Measurements from ENCODE around the gene IFI27.

Gene IFI27

DNA sequence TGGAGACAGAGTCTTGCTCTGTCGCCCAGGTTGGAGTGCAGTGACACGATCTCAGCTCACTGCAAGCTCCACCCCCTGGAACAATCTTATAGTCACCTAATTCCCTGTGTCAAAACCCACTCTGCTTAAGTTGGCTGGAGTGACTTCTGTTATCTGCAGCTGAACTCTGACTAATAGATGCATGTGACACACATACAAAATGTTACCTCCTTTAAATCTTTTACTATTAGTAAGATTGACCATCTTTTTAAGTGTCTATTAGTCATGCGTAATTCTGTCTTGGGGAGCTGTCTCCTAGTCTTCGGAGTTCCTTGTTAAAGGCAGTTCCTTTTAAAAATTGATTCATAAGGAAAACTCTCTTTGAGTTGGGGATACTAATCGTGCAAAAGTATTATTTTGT is 22.0 kb upstream of the IFI27 start:
- Histone ChIP-seq H3K4me3 (ENCODE audit: control insufficient read depth in 1 of 7, extremely low read depth in 1 of 7, insufficient read depth in 4 of 7, low read depth in 2 of 7, low read length in 6 of 7) (no peak overlapping the region), H3K9me3 (ENCODE audit: control extremely low read depth in 1 of 5, control insufficient read depth in 4 of 5, insufficient read depth in 2 of 5, low read depth in 1 of 5, low read length in 4 of 5) (peaks cover 0 to 2% (median 0%) of the 10 kb centered on the region in 5 experiments), H3K27ac (ENCODE audit: insufficient read depth in 1 of 2, low read depth in 1 of 2, low read length in 2 of 2, poor library complexity in 1 of 2, severe bottlenecking in 2 of 2) (no peak overlapping the region), H3K36me3 (ENCODE audit: control insufficient read depth in 4 of 4, insufficient read depth in 4 of 4, low read length in 3 of 4) (no peaks in the 10 kb centered on the region), H3K4me1 (ENCODE audit: control extremely low read depth in 1 of 4, control insufficient read depth in 4 of 4, insufficient read depth in 4 of 4, low read length in 3 of 4) (no peaks in the 10 kb centered on the region), H3K27me3 (replicated peaks in 2 of 5; ENCODE audit: control insufficient read depth in 4 of 5, insufficient read depth in 5 of 5, low read length in 4 of 5) (no peaks in the 10 kb centered on the region)
- no peak for DNase-seq
- CTCF ChIA-PET: interaction anchor here (1.2 kb wide), 1 partner anchor 48 kb away, joined by 3 read pairs; no protein-coding TSS in a partner anchor
- WGBS (ENCODE audit: insufficient coverage): 90% methylated on average over 4 of the region's 5 CpGs
- POLR2A ChIA-PET: no interaction called here

- 87% methylated on average over 3 of the region's 4 CpGs for whole genome bisulfite sequencing (ENCODE audit: insufficient coverage)
- no peak for DNase-seq
- H3K36me3 ChIP-seq (ENCODE audit: control insufficient read depth in 4 of 4, insufficient read depth in 4 of 4, low read length in 3 of 4): no peaks in the 10 kb centered on the region
- CTCF ChIA-PET: no interaction called here
- H3K27ac ChIP-seq (ENCODE audit: insufficient read depth in 1 of 2, low read depth in 1 of 2, low read length in 2 of 2, poor library complexity in 1 of 2, severe bottlenecking in 2 of 2): no peak overlapping the region
- POLR2A ChIA-PET: no interaction called here
- H3K9me3 ChIP-seq (ENCODE audit: control extremely low read depth in 1 of 5, control insufficient read depth in 4 of 5, insufficient read depth in 2 of 5, low read depth in 1 of 5, low read length in 4 of 5): peaks cover 0 to 2% (median 0%) of the 10 kb centered on the region in 5 experiments
- H3K4me1 ChIP-seq (ENCODE audit: control extremely low read depth in 1 of 4, control insufficient read depth in 4 of 4, insufficient read depth in 4 of 4, low read length in 3 of 4): no peaks in the 10 kb centered on the region
- no peaks in the 10 kb centered on the region for H3K27me3 ChIP-seq (replicated peaks in 2 of 5; ENCODE audit: control insufficient read depth in 4 of 5, insufficient read depth in 5 of 5, low read length in 4 of 5)
- no peak overlapping the region for H3K4me3 ChIP-seq (ENCODE audit: control insufficient read depth in 1 of 7, extremely low read depth in 1 of 7, insufficient read depth in 4 of 7, low read depth in 2 of 7, low read length in 6 of 7)
These were observed 21.1 kb upstream of the IFI27 start for GRCh38 chr14:94089479-94089878.

- Histone ChIP-seq H3K4me1 (ENCODE audit: control extremely low read depth in 1 of 4, control insufficient read depth in 4 of 4, insufficient read depth in 4 of 4, low read length in 3 of 4) (no peaks in the 10 kb centered on the region), H3K27me3 (replicated peaks in 2 of 5; ENCODE audit: control insufficient read depth in 4 of 5, insufficient read depth in 5 of 5, low read length in 4 of 5) (no peaks in the 10 kb centered on the region), H3K9me3 (ENCODE audit: control extremely low read depth in 1 of 5, control insufficient read depth in 4 of 5, insufficient read depth in 2 of 5, low read depth in 1 of 5, low read length in 4 of 5) (no peaks in the 10 kb centered on the region), H3K36me3 (ENCODE audit: control insufficient read depth in 4 of 4, insufficient read depth in 4 of 4, low read length in 3 of 4) (peaks cover 0 to 4% (median under 1%) of the 10 kb centered on the region in 4 experiments), H3K4me3 (ENCODE audit: control insufficient read depth in 1 of 7, extremely low read depth in 1 of 7, insufficient read depth in 4 of 7, low read depth in 2 of 7, low read length in 6 of 7) (no peak overlapping the region), H3K27ac (ENCODE audit: insufficient read depth in 1 of 2, low read depth in 1 of 2, low read length in 2 of 2, poor library complexity in 1 of 2, severe bottlenecking in 2 of 2) (no peak overlapping the region)
- CTCF ChIA-PET: no interaction called here
- POLR2A ChIA-PET: no interaction called here
- WGBS (ENCODE audit: insufficient coverage): 100% methylated on average over 2 of the region's 2 CpGs
- no peak for DNase-seq
These were observed 17.1 kb upstream of the IFI27 start for GRCh38 chr14:94093418-94093817.

DNA sequence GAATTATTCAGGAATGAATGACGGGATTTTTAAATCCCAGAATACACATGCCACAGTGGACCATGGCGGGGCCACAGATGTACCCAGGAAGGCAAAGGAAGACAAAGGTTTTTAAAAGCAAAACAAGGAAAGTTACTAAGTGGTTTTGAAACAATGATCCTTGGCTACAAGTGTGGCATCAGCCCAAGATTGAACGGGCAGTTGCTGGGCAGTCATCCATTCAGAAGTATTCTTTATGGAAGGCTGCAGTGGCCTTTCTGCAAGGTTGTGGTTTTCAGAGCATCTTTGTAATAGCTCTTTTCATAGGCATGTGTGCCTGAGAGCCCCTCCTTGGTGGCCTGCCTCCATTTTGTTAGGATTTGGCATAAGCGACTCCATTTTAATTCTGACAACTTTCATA is 13.4 kb upstream of the IFI27 start:
- DNase-seq: no peak
- CTCF ChIA-PET: no interaction called here
- peaks cover 0 to 8% (median under 1%) of the 10 kb centered on the region in 4 experiments for H3K36me3 ChIP-seq (ENCODE audit: control insufficient read depth in 4 of 4, insufficient read depth in 4 of 4, low read length in 3 of 4)
- H3K27ac ChIP-seq (ENCODE audit: insufficient read depth in 1 of 2, low read depth in 1 of 2, low read length in 2 of 2, poor library complexity in 1 of 2, severe bottlenecking in 2 of 2): no peak overlapping the region
- H3K4me3 ChIP-seq (ENCODE audit: control insufficient read depth in 1 of 7, extremely low read depth in 1 of 7, insufficient read depth in 4 of 7, low read depth in 2 of 7, low read length in 6 of 7): no peak overlapping the region
- no peaks in the 10 kb centered on the region for H3K4me1 ChIP-seq (ENCODE audit: control extremely low read depth in 1 of 4, control insufficient read depth in 4 of 4, insufficient read depth in 4 of 4, low read length in 3 of 4)
- H3K9me3 ChIP-seq (ENCODE audit: control extremely low read depth in 1 of 5, control insufficient read depth in 4 of 5, insufficient read depth in 2 of 5, low read depth in 1 of 5, low read length in 4 of 5): no peaks in the 10 kb centered on the region
- WGBS (ENCODE audit: insufficient coverage): 100% methylated on average over 3 of the region's 4 CpGs
- H3K27me3 ChIP-seq (replicated peaks in 2 of 5; ENCODE audit: control insufficient read depth in 4 of 5, insufficient read depth in 5 of 5, low read length in 4 of 5): no peaks in the 10 kb centered on the region
- POLR2A ChIA-PET: no interaction called here

DNA sequence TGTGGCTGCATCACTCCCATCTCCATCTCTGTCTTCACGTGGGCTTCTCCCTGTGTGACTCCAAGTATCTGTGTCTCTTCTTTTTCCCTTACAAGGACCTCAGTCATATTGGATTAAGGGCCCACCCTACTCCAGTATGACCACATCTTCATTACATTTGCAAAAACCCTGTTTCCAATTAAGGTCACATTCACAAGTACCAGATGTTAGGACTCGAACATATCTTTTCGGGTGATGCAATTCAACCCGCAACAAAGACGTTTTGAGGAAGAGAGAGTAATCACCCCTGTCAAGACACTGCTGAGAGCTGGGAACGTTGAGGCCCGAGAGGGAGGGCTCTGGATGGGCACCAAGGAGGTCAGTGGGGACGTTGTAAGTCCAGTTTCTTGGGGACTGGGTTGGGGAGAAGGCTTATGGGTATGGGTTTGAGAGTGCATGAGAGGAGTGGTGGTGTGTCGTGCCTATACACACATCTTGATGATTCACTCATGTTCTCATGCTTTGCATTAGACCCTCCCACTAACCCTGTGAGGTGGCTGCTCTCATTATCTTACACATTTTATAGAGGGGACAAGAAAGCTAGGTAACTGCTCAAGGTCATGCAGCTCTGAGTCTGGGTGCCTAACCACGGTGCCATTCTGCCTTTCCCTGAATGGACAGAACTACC is 12.1 kb upstream of the IFI27 start:
- Histone ChIP-seq H3K9me3 (ENCODE audit: control extremely low read depth in 1 of 5, control insufficient read depth in 4 of 5, insufficient read depth in 2 of 5, low read depth in 1 of 5, low read length in 4 of 5) (no peaks in the 10 kb centered on the region), H3K27me3 (replicated peaks in 2 of 5; ENCODE audit: control insufficient read depth in 4 of 5, insufficient read depth in 5 of 5, low read length in 4 of 5) (no peaks in the 10 kb centered on the region), H3K27ac (ENCODE audit: insufficient read depth in 1 of 2, low read depth in 1 of 2, low read length in 2 of 2, poor library complexity in 1 of 2, severe bottlenecking in 2 of 2) (no peak overlapping the region), H3K4me1 (ENCODE audit: control extremely low read depth in 1 of 4, control insufficient read depth in 4 of 4, insufficient read depth in 4 of 4, low read length in 3 of 4) (no peaks in the 10 kb centered on the region), H3K36me3 (ENCODE audit: control insufficient read depth in 4 of 4, insufficient read depth in 4 of 4, low read length in 3 of 4) (peaks cover 0 to 8% (median under 1%) of the 10 kb centered on the region in 4 experiments), H3K4me3 (ENCODE audit: control insufficient read depth in 1 of 7, extremely low read depth in 1 of 7, insufficient read depth in 4 of 7, low read depth in 2 of 7, low read length in 6 of 7) (no peak overlapping the region)
- WGBS (ENCODE audit: insufficient coverage): 76% methylated on average over 8 of the region's 10 CpGs
- DNase-seq: no peak
- CTCF ChIA-PET: no interaction called here
- POLR2A ChIA-PET: no interaction called here

GRCh38 chr14:94099006-94099405 is 11.5 kb upstream of the IFI27 start:
- Histone ChIP-seq H3K36me3 (ENCODE audit: control insufficient read depth in 4 of 4, insufficient read depth in 4 of 4, low read length in 3 of 4) (peaks cover 0 to 8% (median under 1%) of the 10 kb centered on the region in 4 experiments), H3K27ac (ENCODE audit: insufficient read depth in 1 of 2, low read depth in 1 of 2, low read length in 2 of 2, poor library complexity in 1 of 2, severe bottlenecking in 2 of 2) (no peak overlapping the region), H3K4me3 (ENCODE audit: control insufficient read depth in 1 of 7, extremely low read depth in 1 of 7, insufficient read depth in 4 of 7, low read depth in 2 of 7, low read length in 6 of 7) (no peak overlapping the region), H3K9me3 (ENCODE audit: control extremely low read depth in 1 of 5, control insufficient read depth in 4 of 5, insufficient read depth in 2 of 5, low read depth in 1 of 5, low read length in 4 of 5) (no peaks in the 10 kb centered on the region), H3K4me1 (ENCODE audit: control extremely low read depth in 1 of 4, control insufficient read depth in 4 of 4, insufficient read depth in 4 of 4, low read length in 3 of 4) (no peaks in the 10 kb centered on the region), H3K27me3 (replicated peaks in 2 of 5; ENCODE audit: control insufficient read depth in 4 of 5, insufficient read depth in 5 of 5, low read length in 4 of 5) (no peaks in the 10 kb centered on the region)
- WGBS (ENCODE audit: insufficient coverage): 79% methylated on average over 5 of the region's 6 CpGs
- no peak for DNase-seq
- POLR2A ChIA-PET: no interaction called here
- CTCF ChIA-PET: interaction anchor here (1.7 kb wide), 1 partner anchor 32 kb away, joined by 7 read pairs; no protein-coding TSS in a partner anchor

DNA sequence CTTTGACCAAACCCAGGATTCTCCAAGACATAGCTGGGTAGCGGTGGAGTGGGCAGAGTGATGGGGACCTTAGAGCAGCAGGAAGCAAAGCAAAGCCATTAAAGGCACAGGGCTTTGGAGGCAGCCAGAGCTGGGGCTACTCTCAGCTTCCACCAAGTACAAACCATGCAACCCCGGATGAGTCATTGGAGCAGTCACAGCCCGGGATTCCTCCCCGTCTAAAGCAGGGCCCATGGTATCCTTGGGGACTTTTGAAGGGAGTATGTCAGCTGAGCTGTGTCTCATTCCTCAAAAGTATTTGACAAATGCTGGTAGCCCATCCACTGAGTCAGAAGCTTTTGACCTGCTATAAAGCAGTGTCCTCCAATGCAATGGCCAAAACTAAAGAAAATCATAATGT is 9.7 kb upstream of the IFI27 start:
- Histone ChIP-seq H3K36me3 (ENCODE audit: control insufficient read depth in 4 of 4, insufficient read depth in 4 of 4, low read length in 3 of 4) (peaks cover 0 to 8% (median under 1%) of the 10 kb centered on the region in 4 experiments), H3K27ac (ENCODE audit: insufficient read depth in 1 of 2, low read depth in 1 of 2, low read length in 2 of 2, poor library complexity in 1 of 2, severe bottlenecking in 2 of 2) (no peak overlapping the region), H3K27me3 (replicated peaks in 2 of 5; ENCODE audit: control insufficient read depth in 4 of 5, insufficient read depth in 5 of 5, low read length in 4 of 5) (no peaks in the 10 kb centered on the region), H3K9me3 (ENCODE audit: control extremely low read depth in 1 of 5, control insufficient read depth in 4 of 5, insufficient read depth in 2 of 5, low read depth in 1 of 5, low read length in 4 of 5) (no peaks in the 10 kb centered on the region), H3K4me3 (ENCODE audit: control insufficient read depth in 1 of 7, extremely low read depth in 1 of 7, insufficient read depth in 4 of 7, low read depth in 2 of 7, low read length in 6 of 7) (no peak overlapping the region), H3K4me1 (ENCODE audit: control extremely low read depth in 1 of 4, control insufficient read depth in 4 of 4, insufficient read depth in 4 of 4, low read length in 3 of 4) (no peaks in the 10 kb centered on the region)
- ChIA-PET CTCF (interaction anchor here (1.7 to 2.0 kb wide), 2 partner anchors 30 to 65 kb away, joined by 6 to 7 read pairs; no protein-coding TSS in a partner anchor), POLR2A (no interaction called here)
- 95% methylated on average over 4 of the region's 4 CpGs for WGBS (ENCODE audit: insufficient coverage)
- no peak for DNase-seq

All from common myeloid progenitor, CD34-positive (primary cell).